Fibroblast of lung (primary cell): ENCODE measurements around the gene CASKIN2. TPM values are rescaled to one million over a fixed set of nuclear protein-coding genes. Genes with fewer than 3 reads are reported as not detected.
"Not testable (repeated sequence)": the region's sequence is repeated elsewhere in the genome, so short reads cannot be mapped to it uniquely, and the experiment has no call there.

Source experiments
- DNase-seq, 2 donors: peaks; one replicate each; pipeline versions ENCODE4 v3.0.0 to v3.0.0-alpha.2; 2010; ENCODE audit warnings: low read depth in 2 of 2
- H2AFZ ChIP-seq: 2 replicates; pipeline ENCODE4 v1.5.1; 2012; ENCODE audit warnings: low read length, control low read depth, inconsistent platforms
- H3K27ac ChIP-seq: 2 replicates; pipeline ENCODE4 v1.5.1; 2011; ENCODE audit warnings: low read length, control low read depth; ENCODE audit not compliant: insufficient read depth
- H3K27me3 ChIP-seq: 2 replicates; pipeline ENCODE4 v1.5.1; 2011; ENCODE audit warnings: mild to moderate bottlenecking, low read length; ENCODE audit not compliant: control insufficient read depth, insufficient read depth
- H3K36me3 ChIP-seq: 2 replicates; pipeline ENCODE4 v1.5.1; 2011; ENCODE audit warnings: low read length; ENCODE audit not compliant: control insufficient read depth, insufficient read depth
- H3K4me1 ChIP-seq: 2 replicates; pipeline ENCODE4 v1.5.1; 2011; ENCODE audit warnings: low read length; ENCODE audit not compliant: control insufficient read depth, insufficient read depth; ENCODE audit errors: extremely low read depth
- H3K4me2 ChIP-seq: 2 replicates; pipeline ENCODE4 v1.5.1; 2011; ENCODE audit warnings: low read length, control low read depth; ENCODE audit not compliant: insufficient read depth; ENCODE audit errors: extremely low read depth
- H3K4me3 ChIP-seq, 4 experiments: fragments of 200-600 bp in 1 of 4; sonication (generic) in 1 of 4; replicated peaks in 1 of 4; 2 replicates each; pipeline ENCODE4 v1.5.1; 2011 to 2016; ENCODE audit warnings: low read length in 4 of 4, low read depth in 3 of 4, mild to moderate bottlenecking in 3 of 4, control low read depth in 2 of 4, inconsistent platforms in 1 of 4, mixed read lengths in 1 of 4; ENCODE audit not compliant: insufficient read depth in 1 of 4; ENCODE audit errors: control extremely low read depth in 1 of 4
- H3K79me2 ChIP-seq: 2 replicates; pipeline ENCODE4 v1.5.1; 2012; ENCODE audit warnings: mild to moderate bottlenecking, low read length, inconsistent platforms; ENCODE audit not compliant: control insufficient read depth, insufficient read depth
- H3K9ac ChIP-seq: 2 replicates; pipeline ENCODE4 v1.5.1; 2011; ENCODE audit warnings: mild to moderate bottlenecking, low read length, control low read depth; ENCODE audit not compliant: insufficient read depth
- H3K9me3 ChIP-seq: 2 replicates; pipeline ENCODE4 v1.5.1; 2012; ENCODE audit warnings: low read depth, low read length; ENCODE audit not compliant: control insufficient read depth, insufficient read depth
- H4K20me1 ChIP-seq: 2 replicates; pipeline ENCODE4 v1.5.1; 2011; ENCODE audit warnings: low read length; ENCODE audit not compliant: control insufficient read depth, insufficient read depth; ENCODE audit errors: extremely low read depth
- EZH2 ChIP-seq: IDR thresholded peaks from 2 replicates; pipeline ENCODE4 v1.5.1; 2012; ENCODE audit warnings: low read length, control low read depth, mild to moderate bottlenecking; ENCODE audit errors: missing control alignments
- polyA plus RNA-seq, 2 donors: library from polyadenylated mRNA; depleted of rRNA in 1 of 2; stranded (reverse) in 1 of 2; unstranded in 1 of 2; fragments of >200 nt; gene quantifications; 2 replicates each; pipeline ENCODE4 v1.2.1, GENCODE V29; 2011 to 2012; ENCODE audit warnings: missing spikeins in 1 of 2
- total RNA-seq: library from RNA; depleted of rRNA; stranded (reverse); fragments of >200 nt; gene quantifications from 2 replicates; pipeline ENCODE4 v1.2.1, GENCODE V29; 2014
- TF ChIP-seq, protein P1 (sequence below), 2 donors: IDR thresholded peaks in 1 of 2; conservative IDR thresholded peaks in 1 of 2; 1 replicate in 1 of 2; 2 replicates in 1 of 2; pipeline ENCODE4 v1.5.1; 2011 to 2012; ENCODE audit warnings: low read length in 2 of 2, control low read depth in 1 of 2, inconsistent platforms in 1 of 2, low read depth in 1 of 2, mild to moderate bottlenecking in 1 of 2

The CASKIN2 gene
- total and polyA plus RNA-seq, 2 donors (not counting 1 experiment from before 2014, with no cell fraction given): 3.4 to 8.3 TPM

DNA sequence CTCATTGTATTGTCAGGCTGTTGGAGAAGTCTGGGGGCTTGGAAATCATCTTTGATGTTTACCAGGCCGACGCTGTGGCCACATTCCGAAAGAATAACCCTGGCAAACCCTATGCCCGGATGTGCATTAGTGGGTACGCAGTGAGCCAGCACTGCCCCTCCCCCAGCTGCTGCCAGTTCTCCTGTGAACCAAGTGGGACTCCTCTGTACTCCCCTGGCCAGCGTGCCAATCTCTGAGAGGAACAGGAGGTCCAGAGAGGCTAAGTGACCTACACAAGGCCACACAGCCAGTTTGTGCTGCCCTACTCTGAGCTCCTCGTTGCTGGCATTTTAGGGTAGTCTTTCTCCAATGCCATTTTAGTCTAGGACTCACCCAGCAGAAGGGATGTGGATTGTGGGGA is 8.3 kb upstream of the CASKIN2 start:
- Histone ChIP-seq H4K20me1 (no peaks in the 10 kb centered on the region), H3K4me3 (no peak overlapping the region), H2AFZ (no peak overlapping the region), H3K4me2 (no peak overlapping the region), H3K9ac (no peak overlapping the region), H3K9me3 (no peaks in the 10 kb centered on the region), H3K36me3 (peaks cover 1% of the 10 kb centered on the region), H3K27me3 (peaks cover 11% of the 10 kb centered on the region), H3K4me1 (no peaks in the 10 kb centered on the region), H3K79me2 (no peaks in the 10 kb centered on the region), H3K27ac (no peak overlapping the region)
- TF ChIP-seq EZH2: no peak
- TF ChIP-seq, protein P1, sequence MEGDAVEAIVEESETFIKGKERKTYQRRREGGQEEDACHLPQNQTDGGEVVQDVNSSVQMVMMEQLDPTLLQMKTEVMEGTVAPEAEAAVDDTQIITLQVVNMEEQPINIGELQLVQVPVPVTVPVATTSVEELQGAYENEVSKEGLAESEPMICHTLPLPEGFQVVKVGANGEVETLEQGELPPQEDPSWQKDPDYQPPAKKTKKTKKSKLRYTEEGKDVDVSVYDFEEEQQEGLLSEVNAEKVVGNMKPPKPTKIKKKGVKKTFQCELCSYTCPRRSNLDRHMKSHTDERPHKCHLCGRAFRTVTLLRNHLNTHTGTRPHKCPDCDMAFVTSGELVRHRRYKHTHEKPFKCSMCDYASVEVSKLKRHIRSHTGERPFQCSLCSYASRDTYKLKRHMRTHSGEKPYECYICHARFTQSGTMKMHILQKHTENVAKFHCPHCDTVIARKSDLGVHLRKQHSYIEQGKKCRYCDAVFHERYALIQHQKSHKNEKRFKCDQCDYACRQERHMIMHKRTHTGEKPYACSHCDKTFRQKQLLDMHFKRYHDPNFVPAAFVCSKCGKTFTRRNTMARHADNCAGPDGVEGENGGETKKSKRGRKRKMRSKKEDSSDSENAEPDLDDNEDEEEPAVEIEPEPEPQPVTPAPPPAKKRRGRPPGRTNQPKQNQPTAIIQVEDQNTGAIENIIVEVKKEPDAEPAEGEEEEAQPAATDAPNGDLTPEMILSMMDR (conservative IDR thresholded peaks at IDR 0.05 in 1 of 2, IDR thresholded peaks at IDR 0.05 in 1 of 2; ENCODE audit: low read depth in 1 of 2, low read length in 2 of 2): no peak
- DNase-seq: no peak

DNA sequence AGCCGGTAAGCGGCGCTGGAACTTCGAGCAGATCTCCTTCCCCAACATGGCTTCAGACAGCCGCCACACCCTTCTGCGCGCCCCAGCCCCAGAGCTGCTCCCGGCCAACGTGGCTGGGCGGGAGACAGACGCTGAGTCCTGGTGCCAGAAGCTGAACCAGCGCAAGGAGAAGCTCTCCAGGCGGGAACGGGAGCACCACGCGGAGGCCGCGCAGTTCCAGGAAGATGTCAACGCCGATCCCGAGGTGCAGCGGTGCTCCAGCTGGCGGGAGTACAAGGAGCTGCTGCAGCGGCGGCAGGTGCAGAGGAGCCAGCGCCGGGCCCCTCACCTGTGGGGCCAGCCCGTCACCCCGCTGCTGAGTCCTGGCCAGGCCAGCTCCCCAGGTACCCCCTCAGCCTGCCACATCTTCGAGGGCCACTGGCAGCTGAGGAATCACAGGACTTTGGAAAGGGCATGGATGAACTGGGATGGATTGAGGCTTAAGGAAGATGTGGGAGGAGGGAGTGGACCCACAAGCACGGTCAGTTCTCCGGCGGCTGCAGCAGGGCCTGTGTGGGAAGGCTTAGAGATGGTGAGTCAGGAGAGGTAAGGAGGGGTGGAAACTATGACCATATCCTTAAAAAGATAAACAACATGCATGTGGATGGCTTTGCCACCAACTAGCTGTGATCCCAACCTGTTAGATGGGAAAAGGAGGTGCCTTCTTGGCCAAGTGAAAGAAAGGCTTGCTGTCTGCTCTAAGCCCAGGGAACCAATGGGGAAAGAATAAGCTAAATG is 6.8 kb upstream of the CASKIN2 start:
- Histone ChIP-seq H3K9me3 (no peaks in the 10 kb centered on the region), H3K79me2 (no peaks in the 10 kb centered on the region), H3K9ac (no peak overlapping the region), H3K4me2 (no peak overlapping the region), H2AFZ (no peak overlapping the region), H3K4me1 (peaks cover 2% of the 10 kb centered on the region), H3K27me3 (peaks cover 10% of the 10 kb centered on the region), H3K4me3 (no peak overlapping the region), H3K27ac (no peak overlapping the region), H3K36me3 (peaks cover 1% of the 10 kb centered on the region), H4K20me1 (no peaks in the 10 kb centered on the region)
- no peak for TF ChIP-seq EZH2
- TF ChIP-seq, protein P1 (conservative IDR thresholded peaks at IDR 0.05 in 1 of 2, IDR thresholded peaks at IDR 0.05 in 1 of 2; ENCODE audit: low read depth in 1 of 2, low read length in 2 of 2): no peak
- peak in 1 of 2 donors; percentile 74 for DNase-seq

DNA sequence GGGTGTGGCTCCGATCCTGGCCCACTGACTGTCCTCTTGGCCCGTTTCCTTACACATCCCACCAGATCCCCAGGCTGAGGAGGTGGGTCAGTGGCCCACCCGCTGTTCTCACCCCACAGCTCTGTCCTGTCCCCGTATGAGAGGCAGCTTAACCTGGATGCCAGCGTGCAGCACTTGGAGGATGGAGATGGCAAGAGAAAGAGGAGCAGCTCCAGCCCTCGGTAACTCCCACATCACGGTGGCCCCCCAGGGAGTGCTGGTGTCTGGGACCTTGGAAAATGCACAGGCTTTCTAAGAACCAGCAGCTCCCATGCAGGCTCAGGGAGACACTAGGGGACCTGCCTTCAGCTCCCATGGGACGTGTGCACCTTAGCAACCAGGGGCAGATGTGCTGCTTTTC is 6.0 kb upstream of the CASKIN2 start:
- Histone ChIP-seq H3K36me3 (peaks cover 1% of the 10 kb centered on the region), H2AFZ (no peak overlapping the region), H3K4me3 (no peak overlapping the region), H3K9me3 (no peaks in the 10 kb centered on the region), H3K27me3 (peaks cover 2% of the 10 kb centered on the region), H3K4me2 (no peak overlapping the region), H4K20me1 (no peaks in the 10 kb centered on the region), H3K4me1 (peaks cover 3% of the 10 kb centered on the region), H3K9ac (no peak overlapping the region), H3K27ac (no peak overlapping the region), H3K79me2 (no peaks in the 10 kb centered on the region)
- DNase-seq: no peak
- no peak for TF ChIP-seq EZH2
- TF ChIP-seq, protein P1 (conservative IDR thresholded peaks at IDR 0.05 in 1 of 2, IDR thresholded peaks at IDR 0.05 in 1 of 2; ENCODE audit: low read depth in 1 of 2, low read length in 2 of 2): no peak

DNA sequence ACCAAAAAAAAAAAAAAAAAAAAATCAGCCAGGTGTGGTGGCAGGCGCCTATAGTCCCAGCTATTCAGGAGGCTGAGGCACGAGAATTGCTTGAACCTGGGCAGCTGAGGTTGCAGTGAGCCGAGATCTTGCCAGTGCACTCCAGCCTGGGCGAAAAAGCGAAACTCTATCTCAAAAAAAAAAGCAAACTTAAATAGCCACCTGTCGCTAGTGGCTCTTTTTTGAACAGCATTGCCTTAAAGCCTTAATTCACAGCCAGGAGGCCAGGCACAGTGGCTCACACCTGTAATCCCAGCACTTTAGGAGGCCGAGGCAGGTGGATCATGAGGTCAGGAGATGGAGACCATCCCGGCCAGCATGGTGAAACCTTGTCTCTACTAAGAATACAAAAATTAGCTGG is 5.1 kb upstream of the CASKIN2 start:
- H2AFZ ChIP-seq, H3K9ac ChIP-seq, H3K4me3 ChIP-seq, H4K20me1 ChIP-seq, DNase-seq, H3K27ac ChIP-seq, H3K27me3 ChIP-seq, H3K36me3 ChIP-seq, H3K79me2 ChIP-seq, H3K9me3 ChIP-seq, H3K4me2 ChIP-seq, H3K4me1 ChIP-seq: not testable (repeated sequence)
